HT-29 (cell line): ENCODE data around the gene ELOVL2. TPM values are rescaled to one million over a fixed set of nuclear protein-coding genes. Genes with fewer than 3 reads are reported as not detected.
"Not testable (repeated sequence)": the region's sequence is repeated elsewhere in the genome, so short reads cannot be mapped to it uniquely, and the experiment has no call there.

Experiments
- DNase-seq: peaks from one replicate; pipeline ENCODE4 v3.0.0-alpha.2; 2015; ENCODE audit warnings: low spot score
- total RNA-seq: library from RNA; depleted of rRNA; stranded (reverse); fragments of >200 nt; shearing (Covaris generic); gene quantifications from 2 replicates; pipeline ENCODE4 v1.2.3, GENCODE V29; 2014; rRNA removed

Gene ELOVL2
- not detected in 2 replicates for total RNA-seq

- no peak for DNase-seq
Observed at GRCh38 chr6:11043961-11044711, at the start of gene ELOVL2. ELOVL2 (minus strand) TSS chr6:11044305; CDS start chr6:11044230, 75 bp downstream.

- no peak for DNase-seq
Observed at GRCh38 chr6:11093376-11093625, 49.2 kb upstream of the ELOVL2 start.

- no peak for DNase-seq
Observed at GRCh38 chr6:11092668-11093375, 48.7 kb upstream of the ELOVL2 start.

- DNase-seq, result not testable (repeated sequence)
Observed at GRCh38 chr6:11091141-11091540, 47.0 kb upstream of the ELOVL2 start.

GRCh38 chr6:11089695-11090094 is 45.6 kb upstream of the ELOVL2 start:
- no peak for DNase-seq

- not testable (repeated sequence) for DNase-seq
Observed at GRCh38 chr6:11087141-11087812, 43.2 kb upstream of the ELOVL2 start.

GRCh38 chr6:11085758-11086435 is 41.8 kb upstream of the ELOVL2 start:
- no peak for DNase-seq

- no peak for DNase-seq
Observed at GRCh38 chr6:11083956-11084355, 39.9 kb upstream of the ELOVL2 start.

GRCh38 chr6:11083491-11083890 is 39.4 kb upstream of the ELOVL2 start:
- no peak for DNase-seq

- no peak for DNase-seq
Observed at GRCh38 chr6:11080296-11080695, 36.2 kb upstream of the ELOVL2 start.

GRCh38 chr6:11078266-11078665 is 34.2 kb upstream of the ELOVL2 start:
- no peak for DNase-seq

- no peak for DNase-seq
Observed at GRCh38 chr6:11076540-11076939, 32.4 kb upstream of the ELOVL2 start.

- no peak for DNase-seq
Observed at GRCh38 chr6:11072101-11072500, 28.0 kb upstream of the ELOVL2 start.

GRCh38 chr6:11069760-11070159 is 25.7 kb upstream of the ELOVL2 start:
- no peak for DNase-seq

GRCh38 chr6:11067348-11067747 is 23.2 kb upstream of the ELOVL2 start:
- no peak for DNase-seq

GRCh38 chr6:11066505-11067347 is 22.6 kb upstream of the ELOVL2 start:
- DNase-seq, result no peak

- DNase-seq, result no peak
Observed at GRCh38 chr6:11065436-11066202, 21.5 kb upstream of the ELOVL2 start.

- DNase-seq, result no peak
Observed at GRCh38 chr6:11064836-11065235, 20.7 kb upstream of the ELOVL2 start.

- no peak for DNase-seq
Observed at GRCh38 chr6:11062715-11063114, 18.6 kb upstream of the ELOVL2 start.

GRCh38 chr6:11062083-11062482 is 18.0 kb upstream of the ELOVL2 start:
- DNase-seq, result no peak
